Measurements from ENCODE around the gene ABCA2. TPM values are rescaled to one million over a fixed set of nuclear protein-coding genes. Genes with fewer than 3 reads are reported as not detected.

ABCA2 gene
- total and polyA plus RNA-seq, 4 donors, result 2.9 to 15.2 (median 12.3) TPM

GRCh38 chr9:137009217-137009616, 18.8 kb downstream of the ABCA2 start:
- Histone ChIP-seq H3K9me3 (ENCODE audit: control insufficient read depth in 4 of 4, low read length in 3 of 4) (no peaks in the 10 kb centered on the region), H3K27ac (ENCODE audit: low read depth in 1 of 2, low read length in 2 of 2) (no peak overlapping the region), H3K4me1 (ENCODE audit: control insufficient read depth in 4 of 4, insufficient read depth in 4 of 4, low read length in 3 of 4) (no peaks in the 10 kb centered on the region), H3K4me3 (ENCODE audit: low read depth in 1 of 3, low read length in 3 of 3) (no peak overlapping the region), H3K9ac (ENCODE audit: low read depth in 1 of 2, low read length in 2 of 2) (no peak overlapping the region), H3K27me3 (ENCODE audit: control insufficient read depth in 4 of 4, insufficient read depth in 4 of 4, low read length in 3 of 4) (no peaks in the 10 kb centered on the region), H3K36me3 (ENCODE audit: control insufficient read depth in 4 of 4, insufficient read depth in 3 of 4, low read depth in 1 of 4, low read length in 3 of 4) (peaks cover 0 to 23% (median 11%) of the 10 kb centered on the region in 4 donors)
- 98% methylated on average over 18 of the region's 18 CpGs for WGBS
- no peak for DNase-seq (ENCODE audit: low spot score)
- no peak for TF ChIP-seq RAD21 (IDR thresholded peaks at IDR 0.05)
- TF ChIP-seq HNF4A (conservative IDR thresholded peaks at IDR 0.05), result no peak
- TF ChIP-seq, protein P1, sequence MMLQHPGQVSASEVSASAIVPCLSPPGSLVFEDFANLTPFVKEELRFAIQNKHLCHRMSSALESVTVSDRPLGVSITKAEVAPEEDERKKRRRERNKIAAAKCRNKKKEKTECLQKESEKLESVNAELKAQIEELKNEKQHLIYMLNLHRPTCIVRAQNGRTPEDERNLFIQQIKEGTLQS (IDR thresholded peaks at IDR 0.05), result no peak
- no peak for TF ChIP-seq RXRA (IDR thresholded peaks at IDR 0.05)

DNA sequence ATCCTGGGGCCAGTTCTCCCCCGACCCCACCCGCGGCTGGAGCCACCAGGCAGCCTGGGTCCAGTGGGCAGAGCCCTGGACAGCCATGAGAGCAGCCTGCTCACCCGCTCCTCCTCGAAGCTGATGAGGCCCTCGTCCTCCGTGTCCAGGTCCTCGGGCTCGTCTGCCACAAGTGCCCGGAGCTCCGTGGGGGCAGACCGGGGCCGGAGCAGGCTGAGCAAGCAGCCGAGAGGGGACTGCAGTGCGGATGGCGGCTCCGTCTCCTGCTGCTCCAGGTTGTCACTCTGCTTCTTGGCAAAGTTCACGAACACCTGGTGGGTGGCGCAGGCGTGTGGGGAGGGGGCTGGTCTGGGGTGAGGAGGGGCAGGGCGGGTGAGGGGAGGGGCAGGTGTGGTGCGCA, 19.7 kb downstream of the ABCA2 start:
- Histone ChIP-seq H3K27me3 (ENCODE audit: control insufficient read depth in 4 of 4, insufficient read depth in 4 of 4, low read length in 3 of 4) (no peaks in the 10 kb centered on the region), H3K4me3 (ENCODE audit: low read depth in 1 of 3, low read length in 3 of 3) (no peak overlapping the region), H3K9ac (ENCODE audit: low read depth in 1 of 2, low read length in 2 of 2) (no peak overlapping the region), H3K9me3 (ENCODE audit: control insufficient read depth in 4 of 4, low read length in 3 of 4) (no peaks in the 10 kb centered on the region), H3K4me1 (ENCODE audit: control insufficient read depth in 4 of 4, insufficient read depth in 4 of 4, low read length in 3 of 4) (no peaks in the 10 kb centered on the region), H3K36me3 (ENCODE audit: control insufficient read depth in 4 of 4, insufficient read depth in 3 of 4, low read depth in 1 of 4, low read length in 3 of 4) (peaks cover 0 to 20% (median 10%) of the 10 kb centered on the region in 4 donors), H3K27ac (ENCODE audit: low read depth in 1 of 2, low read length in 2 of 2) (no peak overlapping the region)
- 84% methylated on average over 22 of the region's 22 CpGs for WGBS
- TF ChIP-seq FOXA1 (IDR thresholded peaks at IDR 0.05), result no peak
- TF ChIP-seq HNF4G (IDR thresholded peaks at IDR 0.05), result no peak
- no peak for TF ChIP-seq REST (IDR thresholded peaks at IDR 0.05)
- no peak for TF ChIP-seq HNF4A (conservative IDR thresholded peaks at IDR 0.05)
- no peak for TF ChIP-seq EGR1 (IDR thresholded peaks at IDR 0.05; ENCODE audit: low read depth in 2 of 2)
- no peak for TF ChIP-seq RAD21 (IDR thresholded peaks at IDR 0.05)
- TF ChIP-seq GABPA (IDR thresholded peaks at IDR 0.05 in 1 of 2, conservative IDR thresholded peaks at IDR 0.05 in 1 of 2), result no peak
- no peak for TF ChIP-seq RXRA (IDR thresholded peaks at IDR 0.05)
- TF ChIP-seq, protein P2, sequence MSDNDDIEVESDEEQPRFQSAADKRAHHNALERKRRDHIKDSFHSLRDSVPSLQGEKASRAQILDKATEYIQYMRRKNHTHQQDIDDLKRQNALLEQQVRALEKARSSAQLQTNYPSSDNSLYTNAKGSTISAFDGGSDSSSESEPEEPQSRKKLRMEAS (IDR thresholded peaks at IDR 0.05), result no peak
- TF ChIP-seq FOXA2 (IDR thresholded peaks at IDR 0.05), result no peak
- TF ChIP-seq CTCF (IDR thresholded peaks at IDR 0.05; ENCODE audit: low read depth, low read length, missing input control), result no peak
- no peak for TF ChIP-seq YY1 (IDR thresholded peaks at IDR 0.05)
- no peak for TF ChIP-seq JUND (IDR thresholded peaks at IDR 0.05)
- TF ChIP-seq TAF1 (conservative IDR thresholded peaks at IDR 0.05), result no peak
- TF ChIP-seq NR2F2 (IDR thresholded peaks at IDR 0.05), result no peak
- TF ChIP-seq, protein P1 (IDR thresholded peaks at IDR 0.05), result no peak
- no peak for TF ChIP-seq SP1 (IDR thresholded peaks at IDR 0.05)
- no peak for DNase-seq (ENCODE audit: low spot score)

All from liver (tissue), 9 donors.